Ovary (tissue), 9 donors: ENCODE measurements around the gene CREG2. TPM values are rescaled to one million over a fixed set of nuclear protein-coding genes. Genes with fewer than 3 reads are reported as not detected.

Source experiments
- DNase-seq, 5 donors: peaks; one replicate each; pipeline ENCODE4 v3.0.0-alpha.2; 2019 to 2020
- H3K27ac ChIP-seq, 2 donors: fragments of 200-600 bp; one replicate each; pipeline versions ENCODE4 v1.5.1 to v1.8.0; 2019 to 2022
- H3K27me3 ChIP-seq: fragments of 200-600 bp; one replicate; pipeline ENCODE4 v1.8.0; 2022
- H3K36me3 ChIP-seq: fragments of 200-600 bp; sonication (generic); one replicate; pipeline ENCODE4 v1.5.1; 2019
- H3K4me1 ChIP-seq: one replicate; pipeline ENCODE4 v1.8.1; 2013; ENCODE audit warnings: mild to moderate bottlenecking, moderate library complexity; ENCODE audit not compliant: insufficient read depth
- H3K4me3 ChIP-seq: fragments of 200-600 bp; sonication (generic); one replicate; pipeline ENCODE4 v1.5.1; 2017
- H3K9me3 ChIP-seq, 2 donors: fragments of 200-600 bp in 1 of 2; sonication (generic) in 1 of 2; one replicate each; pipeline versions ENCODE4 v1.5.1 to v1.8.1; 2013 to 2019; ENCODE audit warnings: mild to moderate bottlenecking in 1 of 2, moderate library complexity in 1 of 2
- EP300 ChIP-seq: sonication (generic); formaldehyde crosslinking; IDR thresholded peaks from one replicate; pipeline ENCODE4 v1.6.1; 2017; ENCODE audit warnings: antibody characterized with exemption
- POLR2A ChIP-seq: fragments of 450-650 bp; IDR thresholded peaks from one replicate; pipeline ENCODE4 v1.6.1; 2017; ENCODE audit warnings: antibody characterized with exemption, mild to moderate bottlenecking, moderate library complexity
- WGBS, 3 donors: extraction: QIAGEN DNeasy Blood & Tissue Kit in 1 of 3; methylation state at CpG; one replicate each; pipeline versions ENCODE4 v1.1.5 to v1.1.7; 2013 to 2017; 5-methylcytosine and 5-hydroxymethylcytosine counted together
- intact Hi-C, 4 donors: fragments of 100-400 bp; cut with DNase I; formaldehyde crosslinking; loops; one replicate each; pipeline versions ENCODE4 v1.11.0 to v1.15.1; 2022 to 2023
- polyA plus RNA-seq, 2 donors: library from polyadenylated mRNA; stranded (reverse); fragments of 200-250 nt in 1 of 2; fragments of 350-450 nt in 1 of 2; fragmentation: Illumina TruSeq in 1 of 2; extraction: RNeasy Lipid Tissue Mini Kit (QIAGEN cat#74804) in 1 of 2; gene quantifications; one replicate each; pipeline ENCODE4 v1.2.3, GENCODE V29; 2013 to 2014
- total RNA-seq, 7 donors: library from RNA; depleted of rRNA in 2 of 7; stranded (reverse); fragments of >200 nt in 2 of 7; fragmentation: NEBNext Ultra II Directional in 3 of 7; extraction: Animal tissue kit (Norgen Biotek cat#: 25700) in 3 of 7; gene quantifications; one replicate each; pipeline versions ENCODE4 v1.1.0 to v1.2.4, GENCODE V29; 2016 to 2023
- TF ChIP-seq, protein P1 (sequence below), 3 donors: fragments of 450-650 bp in 2 of 3; fragments of 200-600 bp in 1 of 3; IDR thresholded peaks; one replicate each; pipeline versions ENCODE4 v1.5.1 to v1.8.0; 2016 to 2022; ENCODE audit warnings: antibody characterized with exemption in 3 of 3, mild to moderate bottlenecking in 1 of 3
- donor health status: DM: no; HTN: no; CAD: no; lungs with moderate emphysema.
- donor health status: DM: no; HTN: no; CAD: no.
- donor health status: Bipolar disorder and iron deficiency.
- donor health status: DM: yes; HTN: yes; CAD: no.
- donor health status: DM: no; HTN: no; CAD: no.
- donor health status: DM: yes; HTN: yes; CAD: no.

Gene CREG2
- total and polyA plus RNA-seq, 9 donors: 0.04 to 0.57 (median 0.19) TPM; not detected in 1

GRCh38 chr2:101372792-101373191 lies 14.5 kb downstream of the CREG2 start:
- no peak overlapping the region for H3K27ac ChIP-seq
- TF ChIP-seq, protein P1, sequence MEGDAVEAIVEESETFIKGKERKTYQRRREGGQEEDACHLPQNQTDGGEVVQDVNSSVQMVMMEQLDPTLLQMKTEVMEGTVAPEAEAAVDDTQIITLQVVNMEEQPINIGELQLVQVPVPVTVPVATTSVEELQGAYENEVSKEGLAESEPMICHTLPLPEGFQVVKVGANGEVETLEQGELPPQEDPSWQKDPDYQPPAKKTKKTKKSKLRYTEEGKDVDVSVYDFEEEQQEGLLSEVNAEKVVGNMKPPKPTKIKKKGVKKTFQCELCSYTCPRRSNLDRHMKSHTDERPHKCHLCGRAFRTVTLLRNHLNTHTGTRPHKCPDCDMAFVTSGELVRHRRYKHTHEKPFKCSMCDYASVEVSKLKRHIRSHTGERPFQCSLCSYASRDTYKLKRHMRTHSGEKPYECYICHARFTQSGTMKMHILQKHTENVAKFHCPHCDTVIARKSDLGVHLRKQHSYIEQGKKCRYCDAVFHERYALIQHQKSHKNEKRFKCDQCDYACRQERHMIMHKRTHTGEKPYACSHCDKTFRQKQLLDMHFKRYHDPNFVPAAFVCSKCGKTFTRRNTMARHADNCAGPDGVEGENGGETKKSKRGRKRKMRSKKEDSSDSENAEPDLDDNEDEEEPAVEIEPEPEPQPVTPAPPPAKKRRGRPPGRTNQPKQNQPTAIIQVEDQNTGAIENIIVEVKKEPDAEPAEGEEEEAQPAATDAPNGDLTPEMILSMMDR (IDR thresholded peaks at IDR 0.05): no peak
- TF ChIP-seq POLR2A (no peak), EP300 (no peak)
- no peaks in the 10 kb centered on the region for H3K27me3 ChIP-seq
- H3K9me3 ChIP-seq: no peaks in the 10 kb centered on the region
- no peaks in the 10 kb centered on the region for H3K4me1 ChIP-seq
- intact Hi-C loops: no loop called here
- no peak for DNase-seq
- 83 to 92% (median 84%) methylated on average over 1 of the region's 1 CpG for WGBS, 3 donors
- H3K4me3 ChIP-seq: no peak overlapping the region
- H3K36me3 ChIP-seq: no peaks in the 10 kb centered on the region

- intact Hi-C loops: no loop called here
- H3K27ac ChIP-seq: no peak overlapping the region
- DNase-seq: no peak
- no peaks in the 10 kb centered on the region for H3K4me1 ChIP-seq
- TF ChIP-seq, protein P1 (IDR thresholded peaks at IDR 0.05): no peak
- no peak for TF ChIP-seq POLR2A
- no peak for TF ChIP-seq EP300
- H3K27me3 ChIP-seq: no peaks in the 10 kb centered on the region
- no peaks in the 10 kb centered on the region for H3K36me3 ChIP-seq
- H3K9me3 ChIP-seq: no peaks in the 10 kb centered on the region
- WGBS, 3 donors: 35 to 54% (median 36%) methylated on average over 4 of the region's 4 CpGs
- no peak overlapping the region for H3K4me3 ChIP-seq
These were observed 15.7 kb downstream of the CREG2 start for GRCh38 chr2:101371636-101372035.

GRCh38 chr2:101369100-101369499 lies 18.2 kb downstream of the CREG2 start:
- H3K36me3 ChIP-seq: no peaks in the 10 kb centered on the region
- TF ChIP-seq, protein P1 (IDR thresholded peaks at IDR 0.05): no peak
- TF ChIP-seq EP300 (no peak), POLR2A (no peak)
- H3K27me3 ChIP-seq: no peaks in the 10 kb centered on the region
- H3K4me3 ChIP-seq: no peak overlapping the region
- no peaks in the 10 kb centered on the region for H3K4me1 ChIP-seq
- intact Hi-C loops: no loop called here
- WGBS, 3 donors: 86 to 95% (median 91%) methylated on average over 4 of the region's 4 CpGs
- no peak for DNase-seq
- H3K27ac ChIP-seq: no peak overlapping the region
- no peaks in the 10 kb centered on the region for H3K9me3 ChIP-seq

DNA sequence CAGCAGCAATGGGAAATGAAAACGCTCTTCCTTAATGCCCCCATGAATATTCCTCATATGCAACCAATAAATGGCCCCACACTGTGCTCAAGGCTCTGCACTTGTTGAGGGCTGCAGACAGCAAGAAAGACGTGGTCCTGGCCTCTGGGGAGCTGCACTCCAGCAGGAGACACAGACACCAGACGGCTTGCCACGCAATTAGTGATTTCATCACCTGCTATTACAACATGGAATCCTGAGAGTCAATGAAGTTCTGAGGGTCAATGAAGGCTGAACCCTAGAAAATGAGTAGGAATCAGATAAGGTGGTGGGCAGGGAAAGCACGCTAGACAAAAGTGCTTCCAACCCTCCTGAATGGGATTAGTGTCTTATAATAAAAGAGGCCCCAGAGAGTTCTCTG lies 18.9 kb downstream of the CREG2 start:
- no peaks in the 10 kb centered on the region for H3K36me3 ChIP-seq
- TF ChIP-seq, protein P1 (IDR thresholded peaks at IDR 0.05): no peak
- TF ChIP-seq EP300 (no peak), POLR2A (no peak)
- no peaks in the 10 kb centered on the region for H3K9me3 ChIP-seq
- no peaks in the 10 kb centered on the region for H3K27me3 ChIP-seq
- H3K4me3 ChIP-seq: no peak overlapping the region
- no peaks in the 10 kb centered on the region for H3K4me1 ChIP-seq
- WGBS, 3 donors: 80 to 88% (median 87%) methylated on average over 5 of the region's 5 CpGs
- no peak for DNase-seq
- H3K27ac ChIP-seq: no peak overlapping the region
- intact Hi-C loops: no loop called here

DNA sequence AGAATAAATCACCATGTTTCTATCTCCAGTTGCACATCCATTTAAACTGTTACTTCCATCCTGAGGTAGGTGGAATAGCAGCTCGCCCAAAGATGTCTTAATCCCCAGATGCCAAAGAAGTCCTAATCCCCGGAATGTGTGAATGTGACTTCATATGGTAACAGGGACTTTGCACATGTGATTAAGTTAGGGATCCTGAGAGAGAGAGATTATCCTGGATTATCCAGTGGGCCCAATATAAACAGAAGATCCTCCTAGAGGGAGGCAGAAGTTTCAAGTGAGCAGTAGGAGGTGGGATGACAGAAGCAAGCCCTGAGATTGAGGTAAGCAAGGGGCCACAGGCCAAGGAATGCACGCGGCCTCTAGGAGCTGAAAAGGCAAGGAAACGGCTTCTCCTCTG lies 19.8 kb downstream of the CREG2 start:
- Histone ChIP-seq H3K27me3 (no peaks in the 10 kb centered on the region), H3K9me3 (no peaks in the 10 kb centered on the region), H3K36me3 (no peaks in the 10 kb centered on the region), H3K4me3 (no peak overlapping the region), H3K27ac (no peak overlapping the region), H3K4me1 (no peaks in the 10 kb centered on the region)
- no peak for DNase-seq
- TF ChIP-seq EP300 (no peak), POLR2A (no peak)
- TF ChIP-seq, protein P1 (IDR thresholded peaks at IDR 0.05): no peak
- intact Hi-C loops: no loop called here
- 88 to 89% (median 88%) methylated on average over 5 of the region's 5 CpGs for WGBS, 3 donors
